SKM-1 (cell line): ENCODE results near the gene PNMA8B.

Experiments
- DNase-seq: peaks from one replicate; lab custom pipeline; 2025; ENCODE audit not compliant: unreplicated experiment; lab: John Stamatoyannopoulos, UW

PNMA8B gene

GRCh38 chr19:46487802-46488445 is 7.7 kb downstream of the PNMA8B start:
- no peak for DNase-seq

- no peak for DNase-seq
These were observed 8.4 kb downstream of the PNMA8B start for GRCh38 chr19:46487178-46487801.

GRCh38 chr19:46486358-46486757 is 9.3 kb downstream of the PNMA8B start:
- no peak for DNase-seq

- no peak for DNase-seq
These were observed 11.0 kb downstream of the PNMA8B start for GRCh38 chr19:46484656-46485055.

- no peak for DNase-seq
These were observed 13.0 kb downstream of the PNMA8B start for GRCh38 chr19:46482631-46483030.

GRCh38 chr19:46481947-46482346 is 13.7 kb downstream of the PNMA8B start:
- DNase-seq, result no peak

- no peak for DNase-seq
These were observed 14.3 kb downstream of the PNMA8B start for GRCh38 chr19:46481223-46481848.

GRCh38 chr19:46480415-46480814 is 15.3 kb downstream of the PNMA8B start:
- no peak for DNase-seq

GRCh38 chr19:46478356-46478986 is 17.2 kb downstream of the PNMA8B start:
- DNase-seq, result no peak

- no peak for DNase-seq
These were observed 19.7 kb downstream of the PNMA8B start for GRCh38 chr19:46475986-46476385.

- DNase-seq, result no peak
These were observed 21.5 kb downstream of the PNMA8B start for GRCh38 chr19:46474211-46474610.

- DNase-seq, result no peak
These were observed 23.1 kb downstream of the PNMA8B start for GRCh38 chr19:46472592-46472991.

GRCh38 chr19:46471811-46472543 is 23.7 kb downstream of the PNMA8B start:
- DNase-seq, result no peak

- DNase-seq, result no peak
These were observed 24.4 kb downstream of the PNMA8B start, which contains the start of gene PNMA8A for GRCh38 chr19:46471116-46471733. Gene PNMA8A, minus strand, starts transcription at chr19:46471563. Its CDS starts 528 bp downstream, at chr19:46471035.

- DNase-seq, result no peak
These were observed 25.3 kb downstream of the PNMA8B start for GRCh38 chr19:46470376-46470775.

- DNase-seq, result no peak
These were observed 26.0 kb downstream of the PNMA8B start for GRCh38 chr19:46469541-46470185.

- DNase-seq, result no peak
These were observed 29.0 kb downstream of the PNMA8B start for GRCh38 chr19:46466536-46467196.

GRCh38 chr19:46463516-46463915 is 32.2 kb downstream of the PNMA8B start:
- DNase-seq, result no peak

GRCh38 chr19:46461537-46461936 is 34.1 kb downstream of the PNMA8B start:
- DNase-seq, result no peak

- DNase-seq, result no peak
These were observed 34.7 kb downstream of the PNMA8B start for GRCh38 chr19:46460981-46461380.
